HG03469 (cell line): ENCODE results near the gene SUSD4.

ENCODE experiments used
- ATAC-seq: cut with Tn5 transposase; IDR thresholded peaks from one replicate; pipeline ENCODE4 v1.9.1; 2021; ENCODE audit warnings: mild to moderate bottlenecking, moderate library complexity, moderate number of reproducible peaks; ENCODE audit not compliant: unreplicated experiment

The SUSD4 gene

GRCh38 chr1:223331301-223331700, 32.7 kb downstream of the SUSD4 start:
- no peak for ATAC-seq

- ATAC-seq: no peak
Measured at GRCh38 chr1:223330466-223330865, 33.5 kb downstream of the SUSD4 start.

GRCh38 chr1:223329664-223330415, 34.1 kb downstream of the SUSD4 start:
- ATAC-seq: no peak

- no peak for ATAC-seq
Measured at GRCh38 chr1:223329252-223329651, 34.7 kb downstream of the SUSD4 start.

GRCh38 chr1:223328566-223328965, 35.4 kb downstream of the SUSD4 start:
- ATAC-seq: no peak

- ATAC-seq: no peak
Measured at GRCh38 chr1:223326776-223327175, 37.2 kb downstream of the SUSD4 start.

- ATAC-seq: no peak
Measured at GRCh38 chr1:223323491-223324484, 40.2 kb downstream of the SUSD4 start.

- ATAC-seq: no peak
Measured at GRCh38 chr1:223322868-223323267, 41.1 kb downstream of the SUSD4 start.

GRCh38 chr1:223320959-223321358, 43.0 kb downstream of the SUSD4 start:
- ATAC-seq: no peak

GRCh38 chr1:223319905-223320580, 43.9 kb downstream of the SUSD4 start:
- ATAC-seq: no peak

- no peak for ATAC-seq
Measured at GRCh38 chr1:223319398-223319797, 44.6 kb downstream of the SUSD4 start.

GRCh38 chr1:223316082-223316481, 47.9 kb downstream of the SUSD4 start:
- ATAC-seq: no peak

GRCh38 chr1:223315665-223316064, 48.3 kb downstream of the SUSD4 start:
- no peak for ATAC-seq

GRCh38 chr1:223313415-223313754, 50.6 kb downstream of the SUSD4 start:
- ATAC-seq: no peak

GRCh38 chr1:223312705-223313414, 51.1 kb downstream of the SUSD4 start:
- no peak for ATAC-seq

GRCh38 chr1:223312273-223312672, 51.7 kb downstream of the SUSD4 start:
- no peak for ATAC-seq

GRCh38 chr1:223311826-223312225, 52.1 kb downstream of the SUSD4 start:
- ATAC-seq: no peak

- ATAC-seq: no peak
Measured at GRCh38 chr1:223308136-223308535, 55.8 kb downstream of the SUSD4 start.

GRCh38 chr1:223307544-223307943, 56.4 kb downstream of the SUSD4 start:
- no peak for ATAC-seq

- no peak for ATAC-seq
Measured at GRCh38 chr1:223304931-223305330, 59.0 kb downstream of the SUSD4 start.

- no peak for ATAC-seq
Measured at GRCh38 chr1:223301371-223301770, 62.6 kb downstream of the SUSD4 start.
